Tibial artery (tissue), 4 donors: ENCODE results near the gene PML.

Experiments used
- DNase-seq, 2 donors: peaks; one replicate each; pipeline ENCODE4 v3.0.0-alpha.2; 2019
- H3K27ac ChIP-seq, 2 donors: fragments of 200-600 bp; sonication (generic) in 1 of 2; 1 replicate in 1 of 2; 2 replicates in 1 of 2; pipeline ENCODE4 v1.5.1; 2018 to 2019; ENCODE audit warnings: mild to moderate bottlenecking in 1 of 2
- H3K27me3 ChIP-seq, 2 donors: fragments of 200-600 bp; sonication (generic) in 1 of 2; one replicate each; pipeline versions ENCODE4 v1.5.1 to v1.6.0; 2016 to 2019
- H3K36me3 ChIP-seq, 3 donors: fragments of 200-600 bp; sonication (generic) in 2 of 3; one replicate each; pipeline ENCODE4 v1.5.1; 2016 to 2019; ENCODE audit warnings: mild to moderate bottlenecking in 2 of 3
- H3K4me1 ChIP-seq, 4 donors: fragments of 200-600 bp; sonication (generic) in 2 of 4; 1 replicate in 3 of 4; 2 replicates in 1 of 4; pipeline ENCODE4 v1.5.1; 2016 to 2019
- H3K4me3 ChIP-seq, 2 donors: fragments of 200-600 bp; sonication (generic) in 1 of 2; 1 replicate in 1 of 2; 2 replicates in 1 of 2; pipeline ENCODE4 v1.5.1; 2018 to 2019; ENCODE audit warnings: mild to moderate bottlenecking in 2 of 2
- H3K9me3 ChIP-seq, 3 donors: fragments of 200-600 bp; sonication (generic) in 1 of 3; one replicate each; pipeline ENCODE4 v1.5.1; 2016 to 2019
- CTCF ChIP-seq, 2 experiments: fragments of 200-600 bp in 1 of 2; fragments of 450-650 bp in 1 of 2; IDR thresholded peaks; one replicate each; pipeline ENCODE4 v1.5.1; 2017 to 2019; ENCODE audit warnings: antibody characterized with exemption in 2 of 2, mild to moderate bottlenecking in 1 of 2, moderate library complexity in 1 of 2
- intact Hi-C: fragments of 100-400 bp; cut with DNase I; formaldehyde crosslinking; loops from one replicate; pipeline ENCODE4 v1.15.0; 2023; ENCODE audit warnings: low total_unique reads

Gene PML

DNA sequence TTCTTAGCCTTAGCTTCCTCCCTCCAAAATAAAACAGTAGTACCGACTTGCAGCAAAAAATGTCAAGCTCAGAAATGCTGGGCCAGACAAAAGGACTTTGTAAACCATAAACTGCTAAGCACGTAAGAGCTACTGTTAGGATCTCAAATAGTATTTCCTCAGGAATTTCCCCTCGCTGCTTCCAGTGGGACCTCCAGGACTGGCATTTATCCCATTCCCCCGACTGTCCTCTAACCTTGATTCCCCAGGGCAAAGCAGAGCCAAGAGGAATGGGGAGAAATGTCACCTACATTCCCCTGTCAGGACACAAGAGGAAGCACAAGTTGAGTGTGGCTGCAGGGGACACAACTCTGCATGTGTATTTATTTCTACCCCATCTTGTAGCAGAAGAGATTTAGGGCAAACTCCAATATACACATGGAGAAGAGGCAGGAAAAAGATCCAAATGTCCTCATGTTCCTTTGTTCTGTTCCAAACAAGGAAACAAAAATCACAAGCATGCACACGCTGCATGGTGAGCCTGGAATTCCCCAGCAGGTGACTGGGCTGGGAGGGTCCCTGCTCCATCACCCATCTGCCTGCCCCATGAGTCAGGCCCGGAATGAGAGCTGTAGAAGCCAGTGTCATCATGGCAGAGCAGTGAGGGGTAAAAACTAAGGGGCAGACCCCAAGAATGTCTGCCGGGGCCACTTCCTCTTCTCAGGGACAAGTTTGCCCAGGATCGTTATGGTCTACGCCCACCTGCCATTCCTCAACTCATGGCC lies 6.7 kb upstream of the PML start:
- intact Hi-C loops: no loop called here
- peaks cover 3 to 80% (median 59%) of the 10 kb centered on the region in 4 donors for H3K4me1 ChIP-seq
- H3K27ac ChIP-seq: peak overlapping the region in 1 of 2 donors; percentile 20
- no peak for DNase-seq
- no peak overlapping the region for H3K4me3 ChIP-seq
- H3K36me3 ChIP-seq: peaks cover 0 to 48% (median 13%) of the 10 kb centered on the region in 3 donors
- H3K27me3 ChIP-seq: no peaks in the 10 kb centered on the region
- no peaks in the 10 kb centered on the region for H3K9me3 ChIP-seq
- TF ChIP-seq CTCF (IDR thresholded peaks at IDR 0.05): no peak

DNA sequence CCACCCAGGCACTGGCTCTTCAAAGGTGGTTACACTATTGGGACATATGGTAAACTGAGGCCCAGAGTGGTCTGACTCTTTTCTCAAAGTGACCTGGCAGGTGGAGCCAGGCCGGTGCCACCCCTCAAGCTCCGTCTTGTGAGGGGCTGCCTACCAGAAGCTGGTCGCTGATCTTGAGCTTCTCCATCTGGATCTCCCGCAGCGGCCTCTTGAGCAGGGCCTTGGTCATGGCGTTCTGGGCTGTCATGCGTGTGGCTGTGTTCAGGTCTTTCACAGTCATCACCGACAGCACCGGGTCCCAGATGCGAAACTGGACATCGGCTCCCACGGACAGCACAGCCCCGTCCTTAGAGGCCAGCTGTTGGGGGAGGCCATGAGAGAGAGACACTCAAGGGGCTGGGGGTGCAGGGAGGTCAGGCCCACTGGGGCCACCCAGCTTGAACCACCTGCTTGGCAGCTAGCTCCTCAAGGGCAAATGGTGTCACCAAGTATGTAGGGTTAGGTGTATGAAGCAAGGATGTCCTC lies 6.0 kb upstream of the PML start:
- no peak for TF ChIP-seq CTCF (IDR thresholded peaks at IDR 0.05)
- Histone ChIP-seq H3K27me3 (no peaks in the 10 kb centered on the region), H3K9me3 (no peaks in the 10 kb centered on the region), H3K4me1 (peaks cover 3 to 78% (median 59%) of the 10 kb centered on the region in 4 donors), H3K27ac (peak overlapping the region; percentile 79 to 85), H3K4me3 (no peak overlapping the region), H3K36me3 (peaks cover 0 to 48% (median 13%) of the 10 kb centered on the region in 3 donors)
- DNase-seq: no peak
- intact Hi-C loops: no loop called here

- no peak for DNase-seq
- Histone ChIP-seq H3K4me1 (peaks cover 1 to 78% (median 59%) of the 10 kb centered on the region in 4 donors), H3K4me3 (no peak overlapping the region), H3K27ac (peak overlapping the region; percentile 79 to 85), H3K27me3 (no peaks in the 10 kb centered on the region), H3K9me3 (no peaks in the 10 kb centered on the region), H3K36me3 (peaks cover 0 to 48% (median 13%) of the 10 kb centered on the region in 3 donors)
- no peak for TF ChIP-seq CTCF (IDR thresholded peaks at IDR 0.05)
- intact Hi-C loops: no loop called here
Measured at GRCh38 chr15:73989001-73989798, 5.3 kb upstream of the PML start.

DNA sequence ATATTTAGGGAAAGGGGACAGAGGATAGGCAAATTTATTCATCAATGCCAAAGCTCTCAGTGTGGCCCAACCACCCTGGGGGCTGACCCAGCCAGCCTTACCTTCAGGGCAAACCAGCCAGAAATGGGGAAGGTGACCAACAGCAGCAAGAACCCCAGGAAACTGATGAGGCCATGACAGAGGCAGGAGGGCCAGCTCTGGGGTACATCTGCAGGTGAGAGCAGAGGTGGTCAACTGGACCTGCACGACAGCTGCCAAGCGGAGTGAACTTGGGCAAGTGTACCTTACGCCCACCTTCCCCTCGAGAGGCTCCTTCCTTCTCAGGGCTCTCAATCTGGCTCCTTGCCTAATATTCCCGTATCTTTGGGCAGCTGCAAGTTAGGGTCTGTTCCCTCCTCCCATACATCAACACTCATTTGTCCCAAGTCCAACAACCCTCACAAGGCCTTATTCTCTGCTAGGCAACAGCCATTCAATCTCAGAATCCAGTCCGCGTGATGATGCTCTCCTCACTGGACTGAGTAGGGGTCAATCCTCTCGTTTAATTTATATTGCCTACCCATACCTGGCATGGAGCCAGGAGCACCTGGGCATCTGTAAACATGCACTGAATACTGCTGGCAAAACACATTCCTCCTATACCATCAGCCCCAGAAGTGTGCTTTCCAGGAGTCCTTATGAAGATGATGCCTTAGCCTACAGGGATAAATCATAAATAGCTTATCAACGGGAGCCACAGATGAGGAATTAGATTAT lies 4.1 kb upstream of the PML start:
- Histone ChIP-seq H3K4me1 (peaks cover 0 to 72% (median 53%) of the 10 kb centered on the region in 4 donors), H3K27me3 (no peaks in the 10 kb centered on the region), H3K9me3 (no peaks in the 10 kb centered on the region), H3K27ac (peak overlapping the region; percentile 79 to 85), H3K36me3 (peaks cover 0 to 38% (median 7%) of the 10 kb centered on the region in 3 donors), H3K4me3 (peak overlapping the region in 1 of 2 donors; percentile 77)
- TF ChIP-seq CTCF (IDR thresholded peaks at IDR 0.05): no peak
- no peak for DNase-seq
- intact Hi-C loops: no loop called here

GRCh38 chr15:73991260-73991659 lies 3.3 kb upstream of the PML start:
- intact Hi-C loops: no loop called here
- Histone ChIP-seq H3K9me3 (no peaks in the 10 kb centered on the region), H3K4me1 (peaks cover 0 to 81% (median 62%) of the 10 kb centered on the region in 4 donors), H3K27me3 (no peaks in the 10 kb centered on the region), H3K36me3 (peaks cover 0 to 31% (median 4%) of the 10 kb centered on the region in 3 donors), H3K4me3 (peak overlapping the region; percentile 77 to 79), H3K27ac (peak overlapping the region; percentile 79 to 85)
- TF ChIP-seq CTCF (IDR thresholded peaks at IDR 0.05): no peak
- DNase-seq: peak; percentile 66 to 91
